8988T (cell line): ENCODE results near the gene SGSM1.
"Not testable (repeated sequence)": the region's sequence is repeated elsewhere in the genome, so short reads cannot be mapped to it uniquely, and the experiment has no call there.

Source experiments
- DNase-seq: peaks from one replicate; pipeline ENCODE4 v3.0.0; 2011

The SGSM1 gene

GRCh38 chr22:24807284-24807950 lies 1.4 kb downstream of the SGSM1 start:
- DNase-seq: no peak

DNA sequence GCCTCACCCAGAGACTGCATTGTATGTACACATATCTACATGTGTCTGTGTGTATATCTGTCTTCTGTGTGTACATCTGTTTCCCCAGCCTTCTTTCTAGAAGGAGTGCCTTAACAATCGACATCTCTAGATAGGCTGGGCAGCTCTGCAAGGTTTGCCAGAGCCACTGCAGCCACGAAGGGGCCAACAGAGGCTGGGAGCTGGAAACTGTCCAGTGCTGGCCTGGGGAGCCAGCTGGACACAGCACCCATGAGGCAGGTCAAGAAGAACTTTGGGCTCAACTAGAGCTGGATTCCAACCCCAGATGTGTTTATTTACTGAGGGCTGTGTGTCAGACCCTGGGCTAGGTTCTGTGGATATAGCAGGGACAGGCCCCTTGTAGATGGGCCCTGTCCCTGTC lies 3.3 kb downstream of the SGSM1 start:
- no peak for DNase-seq

GRCh38 chr22:24810043-24810749 lies 4.2 kb downstream of the SGSM1 start:
- DNase-seq: no peak

GRCh38 chr22:24812950-24813775 lies 7.2 kb downstream of the SGSM1 start:
- no peak for DNase-seq

DNA sequence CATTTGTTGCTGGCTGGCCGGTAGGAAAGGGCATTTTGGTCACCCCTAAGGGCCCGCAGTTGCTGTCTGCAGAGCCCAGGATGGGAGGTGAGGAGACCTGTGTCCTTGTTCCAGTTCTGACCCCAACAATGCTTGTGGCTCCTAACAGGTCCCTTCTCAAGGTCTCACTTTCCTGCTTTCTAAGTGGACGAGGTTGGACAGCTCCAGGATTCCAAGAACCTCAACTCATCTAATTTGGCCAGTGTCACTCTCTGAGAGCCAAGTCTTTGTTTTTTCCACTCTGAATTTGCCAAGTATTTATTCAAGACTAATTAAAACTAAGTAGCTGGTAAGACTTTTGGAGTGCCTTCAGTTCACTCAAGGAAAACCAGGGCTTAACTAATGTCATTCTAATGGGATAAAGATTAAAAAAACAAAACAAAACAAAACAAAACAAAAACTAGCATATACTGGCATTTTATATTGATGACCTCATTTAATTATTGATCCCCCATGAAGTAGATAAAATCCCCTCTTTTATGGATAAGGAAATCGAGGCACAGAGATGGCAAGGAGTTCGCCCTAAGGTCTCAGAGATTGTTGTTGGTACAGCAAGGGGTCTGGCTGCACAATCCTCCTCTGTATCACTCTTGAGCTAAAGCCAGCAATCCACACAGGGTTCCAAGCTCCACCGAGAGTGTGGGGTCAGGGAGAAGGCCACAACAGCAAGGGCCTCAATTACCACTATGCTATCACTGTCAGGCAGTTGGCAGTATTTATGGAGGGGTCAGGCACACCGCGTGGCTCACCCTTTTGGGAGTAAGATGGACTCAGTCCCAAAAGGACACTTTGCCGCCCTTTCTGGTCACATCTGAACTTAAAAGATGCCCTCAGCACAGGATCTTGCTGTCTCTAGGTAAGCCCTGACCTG lies 8.1 kb downstream of the SGSM1 start:
- no peak for DNase-seq

DNA sequence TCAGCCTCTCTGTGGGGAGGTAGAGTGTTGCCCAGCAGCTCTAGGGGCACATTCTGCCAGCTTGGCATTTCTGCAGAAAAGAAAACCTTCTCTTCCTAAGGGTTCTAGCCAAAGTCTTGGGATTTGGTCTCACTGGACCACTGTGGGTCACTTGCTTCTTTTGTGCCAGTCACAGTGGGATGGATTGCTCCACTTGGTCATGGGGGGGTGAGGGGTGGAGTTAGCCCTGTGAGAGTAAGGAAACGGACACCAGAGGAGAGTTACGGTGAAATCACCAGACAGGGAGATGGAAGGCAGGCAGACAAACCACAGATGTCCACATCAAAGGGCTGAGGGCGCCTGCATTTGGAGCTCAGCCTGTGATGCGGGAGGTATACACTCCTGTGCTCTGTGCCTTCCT lies 10.8 kb downstream of the SGSM1 start:
- no peak for DNase-seq

DNA sequence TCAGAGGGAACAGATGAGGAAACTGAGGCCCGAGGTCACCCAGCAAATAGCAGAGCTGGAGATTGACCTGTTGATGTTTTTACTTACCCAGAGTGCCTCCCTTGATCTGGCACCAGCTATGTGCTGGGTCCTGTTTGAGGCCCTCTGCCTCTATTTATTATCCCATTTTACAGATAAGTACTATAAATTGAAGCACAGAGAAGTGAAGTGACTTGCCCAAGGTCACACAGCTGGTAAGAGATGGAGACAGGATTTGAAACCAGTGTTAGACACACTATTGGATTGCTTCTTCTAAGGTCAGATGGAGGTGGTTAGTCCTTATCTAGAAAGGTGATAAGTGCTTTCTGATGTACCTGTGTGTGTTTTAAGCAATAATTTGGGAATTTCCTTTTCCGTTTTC lies 13.5 kb downstream of the SGSM1 start:
- no peak for DNase-seq

GRCh38 chr22:24819911-24820461 lies 14.0 kb downstream of the SGSM1 start:
- no peak for DNase-seq

GRCh38 chr22:24822471-24822870 lies 16.5 kb downstream of the SGSM1 start:
- DNase-seq: no peak

DNA sequence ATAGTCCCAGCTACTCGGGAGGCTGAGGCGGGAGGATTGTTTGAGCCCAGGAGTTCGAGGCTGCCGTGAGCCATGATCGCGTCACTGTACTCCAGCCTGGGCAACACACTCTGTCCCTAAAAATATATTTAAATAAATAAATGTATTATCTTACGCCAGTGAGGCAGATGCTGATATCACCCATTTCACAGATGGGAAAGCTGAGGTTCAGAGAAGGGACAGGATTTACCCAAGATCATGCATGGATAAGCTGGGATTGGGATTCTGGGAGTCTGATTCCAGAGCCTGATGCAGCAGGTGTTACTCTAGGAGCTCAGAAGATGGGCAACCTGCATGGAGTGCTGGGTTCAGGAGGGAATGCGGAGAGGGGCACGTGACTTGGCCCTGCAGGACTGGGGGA lies 17.8 kb downstream of the SGSM1 start:
- no peak for DNase-seq

GRCh38 chr22:24824250-24824649 lies 18.2 kb downstream of the SGSM1 start:
- no peak for DNase-seq

GRCh38 chr22:24824915-24825314 lies 18.9 kb downstream of the SGSM1 start:
- DNase-seq: no peak

DNA sequence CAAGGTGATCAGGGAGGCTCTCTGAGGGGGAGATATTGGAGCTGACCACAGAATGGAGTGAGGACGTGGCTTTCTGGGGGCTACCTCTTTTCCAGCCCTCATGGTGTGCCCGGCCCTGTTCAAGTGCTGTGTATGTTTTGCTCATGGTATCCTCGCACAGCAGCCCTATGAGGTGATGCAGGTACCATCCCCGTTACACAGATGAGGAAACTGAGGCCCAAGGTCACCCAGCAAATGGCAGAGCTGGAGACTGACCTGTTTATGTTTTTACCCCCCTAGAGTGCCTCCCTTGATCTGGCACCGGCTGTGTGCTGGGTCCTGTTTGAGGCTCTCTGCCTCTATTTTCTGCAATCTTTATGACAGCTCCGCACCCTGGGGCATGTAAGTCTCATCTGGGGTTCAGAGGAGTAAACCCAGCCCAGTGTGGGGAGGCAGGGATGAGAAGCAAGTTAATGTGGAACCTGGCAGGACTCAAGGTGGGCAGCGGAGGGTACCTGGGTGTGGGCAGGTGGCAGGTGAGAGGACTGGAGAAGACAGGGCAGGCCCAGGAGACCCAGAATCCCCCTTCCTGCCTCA lies 20.8 kb downstream of the SGSM1 start:
- DNase-seq: no peak

DNA sequence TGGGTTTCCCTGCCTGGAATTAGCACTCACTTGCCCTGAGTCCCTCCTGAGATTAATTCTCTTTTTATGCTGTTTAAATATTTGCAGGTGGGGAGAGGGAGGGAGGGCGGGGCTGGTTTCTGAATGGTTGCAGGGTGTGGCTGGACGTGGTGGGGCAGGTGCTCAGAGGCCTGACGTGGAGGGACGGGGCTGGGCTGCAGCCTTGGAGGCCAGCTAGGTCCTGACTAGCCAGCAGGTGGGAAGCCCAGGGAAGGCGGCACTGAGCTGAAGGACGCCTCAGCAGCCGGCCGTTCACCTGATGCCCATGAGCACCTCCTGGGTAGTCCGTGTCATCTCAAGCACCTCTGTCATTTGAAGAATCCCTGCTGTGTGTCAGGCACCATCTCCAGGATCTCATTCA lies 21.3 kb downstream of the SGSM1 start:
- DNase-seq: no peak

DNA sequence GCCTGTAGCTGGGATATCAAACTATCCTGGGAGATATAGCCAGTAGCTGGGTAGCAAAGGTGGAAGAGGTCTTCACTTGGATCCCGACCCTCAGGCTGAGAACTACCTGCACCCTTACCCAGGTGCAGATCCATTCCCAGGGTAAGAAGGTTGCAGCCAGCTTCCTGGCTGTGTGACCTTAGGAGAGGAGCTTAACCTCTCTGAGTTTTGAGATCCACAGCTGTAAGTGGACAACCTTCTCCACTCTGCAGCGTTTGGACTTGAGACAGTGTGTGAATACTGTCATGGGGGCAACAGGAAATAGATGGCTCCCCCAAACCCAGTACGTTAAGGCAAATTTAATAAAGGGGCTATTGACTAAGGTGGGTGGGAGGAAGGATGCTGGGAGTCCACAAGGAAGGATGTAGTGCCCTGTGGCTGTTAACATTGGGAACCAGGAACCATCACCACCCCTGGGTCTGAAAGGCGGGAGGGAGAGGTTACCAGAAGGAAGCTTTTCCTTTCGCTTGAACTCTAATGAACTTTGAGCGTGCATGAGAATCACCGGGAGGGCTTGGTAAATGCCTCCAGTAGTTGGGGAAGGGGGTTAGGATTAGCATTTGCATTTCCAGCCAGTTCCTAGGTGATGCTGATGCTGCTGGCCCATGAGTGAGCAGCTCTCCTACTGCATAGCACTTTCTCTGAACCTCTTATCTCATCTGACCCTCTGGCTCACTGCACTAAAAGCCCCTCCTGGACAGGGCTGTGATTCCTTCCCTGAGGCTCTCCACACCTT lies 24.4 kb downstream of the SGSM1 start:
- DNase-seq: no peak

- no peak for DNase-seq
Measured at GRCh38 chr22:24831687-24832086, 25.7 kb downstream of the SGSM1 start.

DNA sequence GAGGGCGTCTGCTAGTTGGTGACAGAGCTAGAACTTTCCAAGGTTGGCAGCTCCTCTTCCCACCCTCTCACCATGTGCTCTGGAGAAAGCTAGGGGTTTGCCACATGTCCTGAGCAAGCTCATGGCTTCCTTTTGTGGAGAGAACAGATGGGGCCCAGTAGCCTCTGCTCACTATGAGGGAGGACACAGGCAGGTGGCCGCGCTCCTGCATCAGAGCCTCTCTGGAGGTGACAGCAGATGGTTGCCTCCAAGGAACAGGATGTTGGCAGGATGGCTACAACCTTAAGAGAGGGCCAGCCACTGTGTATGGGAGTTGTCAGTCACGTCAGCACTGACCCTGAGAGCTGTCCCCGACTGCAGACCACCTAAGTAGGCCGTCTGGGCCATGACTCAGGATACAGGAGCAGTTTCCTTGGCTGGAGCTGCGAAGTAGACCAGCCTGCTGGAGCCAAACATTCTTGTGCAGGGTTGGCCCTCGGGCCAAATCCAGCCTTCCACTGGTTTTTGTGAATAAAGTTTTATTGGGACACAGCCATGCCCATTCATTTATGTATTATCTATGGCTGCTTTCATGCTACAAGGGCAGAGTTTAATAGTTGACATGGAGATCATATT lies 28.0 kb downstream of the SGSM1 start:
- DNase-seq: no peak

DNA sequence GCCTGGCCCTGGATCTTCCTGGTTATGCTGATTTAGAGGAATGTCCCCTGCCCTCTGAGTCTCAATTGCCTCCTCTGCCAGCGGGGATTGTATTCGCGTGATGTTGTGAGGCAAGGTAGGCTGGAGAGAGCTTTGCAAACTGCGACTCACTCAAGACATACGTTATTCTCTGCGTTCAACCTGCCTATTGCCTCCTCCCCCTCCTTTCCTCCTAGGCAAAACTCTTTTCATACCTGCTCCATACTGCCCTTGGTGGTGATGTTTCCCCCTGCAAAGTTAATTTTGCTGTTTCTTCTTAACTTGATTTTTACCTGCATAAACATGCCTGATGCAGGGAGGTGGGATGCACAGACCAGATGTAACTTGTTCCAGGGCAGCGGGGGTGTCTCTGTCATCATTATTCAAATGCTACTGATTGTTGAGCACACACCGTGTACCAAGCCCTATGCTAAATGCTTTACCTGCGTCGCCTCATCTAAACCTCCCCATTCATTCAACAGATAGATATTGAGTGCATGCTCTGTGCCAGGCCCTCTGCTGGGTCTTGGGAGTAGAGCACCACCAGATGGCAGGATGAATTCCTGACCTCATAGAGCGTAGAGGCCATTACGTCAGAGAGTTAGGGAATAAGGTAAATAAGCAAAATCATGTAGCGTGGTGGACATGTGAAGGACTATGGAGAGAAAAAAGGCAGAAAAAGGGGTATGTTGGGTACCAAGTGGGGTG lies 29.0 kb downstream of the SGSM1 start:
- DNase-seq: no peak

DNA sequence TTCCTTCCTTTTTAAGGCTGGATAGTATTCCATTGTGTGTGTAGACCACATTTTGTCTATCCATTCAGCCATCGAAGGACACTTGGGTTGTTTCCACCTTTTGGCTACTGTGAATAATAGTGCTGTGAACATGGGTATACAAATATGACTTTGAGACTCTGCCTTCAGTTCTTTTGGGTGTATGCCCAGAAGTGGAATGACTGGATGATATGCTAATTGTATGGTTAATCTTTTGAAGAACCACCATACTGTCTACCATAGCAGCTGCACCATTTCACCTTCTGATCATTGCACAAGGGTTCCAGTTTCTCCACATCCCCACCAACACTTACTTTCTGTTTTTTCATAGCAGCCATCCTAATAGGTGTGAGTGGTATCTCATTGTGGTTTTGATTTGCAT lies 30.3 kb downstream of the SGSM1 start:
- no peak for DNase-seq

DNA sequence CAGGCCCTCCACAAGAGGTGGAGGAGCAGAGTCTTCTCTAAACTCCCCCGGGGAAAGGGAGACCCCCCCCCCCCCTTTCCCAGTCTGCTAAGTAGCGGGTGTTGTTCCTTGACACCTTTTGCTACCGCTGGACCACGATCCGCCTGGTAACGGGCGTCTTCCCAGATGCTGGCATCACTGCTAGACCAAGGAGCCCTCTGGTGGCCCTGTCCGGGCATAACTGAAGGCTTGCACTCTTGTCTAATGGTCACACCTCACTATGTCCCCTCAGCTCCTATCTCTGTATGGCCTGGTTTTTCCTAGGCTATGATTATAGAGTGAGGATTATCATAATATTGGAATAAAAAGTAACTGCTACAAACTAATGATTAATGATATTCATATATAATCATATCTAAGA lies 31.5 kb downstream of the SGSM1 start:
- DNase-seq: not testable (repeated sequence)
